Measurements from ENCODE around the gene FLOT1. TPM values are rescaled to one million over a fixed set of nuclear protein-coding genes. Genes with fewer than 3 reads are reported as not detected.

FLOT1 gene
- polyA plus RNA-seq, 1 donor (not counting 4 experiments of a cell fraction or from before 2014, with no cell fraction given): 21.6 TPM

GRCh38 chr6:30679765-30680535 is 62.5 kb downstream of the FLOT1 start:
- Histone ChIP-seq H4K20me1 (ENCODE audit: control insufficient read depth, extremely low read depth, insufficient read depth, low read length) (peaks cover 32% of the 10 kb centered on the region), H3K27me3 (ENCODE audit: control insufficient read depth, extremely low read depth, insufficient read depth, low read length) (no peaks in the 10 kb centered on the region), H3K4me2 (ENCODE audit: control insufficient read depth, extremely low read depth, insufficient read depth, low read depth, low read length) (peak overlapping the region; percentile 82), H3K36me3 (ENCODE audit: control insufficient read depth in 2 of 2, extremely low read depth in 1 of 2, insufficient read depth in 2 of 2, low read length in 2 of 2) (peaks cover 26 to 57% of the 10 kb centered on the region in 2 experiments), H3K4me1 (ENCODE audit: control insufficient read depth, extremely low read depth, insufficient read depth, low read length) (peaks cover 29% of the 10 kb centered on the region), H3K9me3 (ENCODE audit: control insufficient read depth, low read depth, low read length) (no peaks in the 10 kb centered on the region), H3K27ac (ENCODE audit: control insufficient read depth, insufficient read depth, low read length) (peak overlapping the region; percentile 3), H2AFZ (ENCODE audit: control insufficient read depth, low read length) (no peak overlapping the region), H3K9me1 (ENCODE audit: control insufficient read depth, extremely low read depth, insufficient read depth, low read length) (no peaks in the 10 kb centered on the region), H3K9ac (ENCODE audit: control insufficient read depth, extremely low read depth, insufficient read depth, low read length) (peak overlapping the region; percentile 5), H3K79me2 (ENCODE audit: control insufficient read depth, insufficient read depth, low read length) (peaks cover 66% of the 10 kb centered on the region), H3K4me3 (ENCODE audit: control insufficient read depth in 2 of 3, extremely low read depth in 1 of 3, insufficient read depth in 2 of 3, low read depth in 1 of 3, low read length in 3 of 3) (peak overlapping the region; percentile 7 to 61 (median 49))
- FAIRE-seq (no peak), DNase-seq (ENCODE audit: low read depth, low spot score) (no peak)
- dilution Hi-C loops (cut with MboI; ENCODE audit: extremely low pct_ligation_motif_present, low sequenced_read_pairs): no loop called here
- TF ChIP-seq EZH2 (IDR thresholded peaks at IDR 0.05; ENCODE audit: low read length): no peak
- no peak for TF ChIP-seq CTCF (optimal IDR thresholded peaks at IDR 0.05 in 1 of 3, IDR thresholded peaks at IDR 0.05 in 1 of 3, conservative IDR thresholded peaks at IDR 0.05 in 1 of 3; ENCODE audit: extremely low read depth in 1 of 3, insufficient read depth in 2 of 3, low read length in 3 of 3)

GRCh38 chr6:30678964-30679726 is 63.3 kb downstream of the FLOT1 start:
- no peak for FAIRE-seq
- Histone ChIP-seq H3K27ac (ENCODE audit: control insufficient read depth, insufficient read depth, low read length) (peak overlapping the region; percentile 3), H3K27me3 (ENCODE audit: control insufficient read depth, extremely low read depth, insufficient read depth, low read length) (no peaks in the 10 kb centered on the region), H3K4me3 (ENCODE audit: control insufficient read depth in 2 of 3, extremely low read depth in 1 of 3, insufficient read depth in 2 of 3, low read depth in 1 of 3, low read length in 3 of 3) (peak overlapping the region in 2 of 3 experiments; percentile 49 to 61), H2AFZ (ENCODE audit: control insufficient read depth, low read length) (no peak overlapping the region), H3K79me2 (ENCODE audit: control insufficient read depth, insufficient read depth, low read length) (peaks cover 57% of the 10 kb centered on the region), H3K9ac (ENCODE audit: control insufficient read depth, extremely low read depth, insufficient read depth, low read length) (peak overlapping the region; percentile 5), H3K9me1 (ENCODE audit: control insufficient read depth, extremely low read depth, insufficient read depth, low read length) (no peaks in the 10 kb centered on the region), H3K36me3 (ENCODE audit: control insufficient read depth in 2 of 2, extremely low read depth in 1 of 2, insufficient read depth in 2 of 2, low read length in 2 of 2) (peaks cover 25 to 52% of the 10 kb centered on the region in 2 experiments), H3K4me2 (ENCODE audit: control insufficient read depth, extremely low read depth, insufficient read depth, low read depth, low read length) (peak overlapping the region; percentile 82), H4K20me1 (ENCODE audit: control insufficient read depth, extremely low read depth, insufficient read depth, low read length) (peaks cover 32% of the 10 kb centered on the region), H3K9me3 (ENCODE audit: control insufficient read depth, low read depth, low read length) (no peaks in the 10 kb centered on the region), H3K4me1 (ENCODE audit: control insufficient read depth, extremely low read depth, insufficient read depth, low read length) (peaks cover 29% of the 10 kb centered on the region)
- dilution Hi-C loops (cut with MboI; ENCODE audit: extremely low pct_ligation_motif_present, low sequenced_read_pairs): no loop called here
- no peak for DNase-seq (ENCODE audit: low read depth, low spot score)
- TF ChIP-seq EZH2 (IDR thresholded peaks at IDR 0.05; ENCODE audit: low read length): no peak
- TF ChIP-seq CTCF (optimal IDR thresholded peaks at IDR 0.05 in 1 of 3, IDR thresholded peaks at IDR 0.05 in 1 of 3, conservative IDR thresholded peaks at IDR 0.05 in 1 of 3; ENCODE audit: extremely low read depth in 1 of 3, insufficient read depth in 2 of 3, low read length in 3 of 3): peak in 2 of 3 experiments; percentile 83 to 96

Small RNAs within 50 kb of the gene (small RNA-seq; reads per million reads assigned to genes)
- gene RF00019 (ENCODE audit: insufficient read length in 3 of 3, low read depth in 3 of 3, low replicate concordance in 1 of 3): 0 reads per million in 3 experiments
- 0 reads per million in 3 experiments for gene RN7SL353P (ENCODE audit: insufficient read length in 3 of 3, low read depth in 3 of 3, low replicate concordance in 1 of 3)

Other genes with a start within 250 kb of the FLOT1 start
- gene GNL1, start 186.2 kb downstream of the FLOT1 start, polyA plus RNA-seq: 28.7 to 48.2 TPM (median 39.5 TPM) in 3 replicates
- 5.4 to 6.4 TPM (median 6.1 TPM) in 3 replicates for gene PRR3, start 185.4 kb downstream of the FLOT1 start, polyA plus RNA-seq
- gene ABCF1, start 171.2 kb downstream of the FLOT1 start, polyA plus RNA-seq: 22.6 to 67.1 TPM (median 30.0 TPM) in 3 replicates
- 25.3 to 36.6 TPM (median 30.0 TPM) in 3 replicates for gene PPP1R10, start 125.4 kb downstream of the FLOT1 start, polyA plus RNA-seq
- 55.0 to 74.6 TPM (median 59.8 TPM) in 3 replicates for gene MRPS18B, start 124.8 kb downstream of the FLOT1 start, polyA plus RNA-seq
- 3.8 to 6.0 TPM (median 5.4 TPM) in 3 replicates for gene ATAT1, start 115.8 kb downstream of the FLOT1 start, polyA plus RNA-seq
- 6.7 to 8.7 TPM (median 7.8 TPM) in 3 replicates for gene C6orf136, start 95.6 kb downstream of the FLOT1 start, polyA plus RNA-seq
- 27.9 to 36.4 TPM (median 34.2 TPM) in 3 replicates for gene DHX16, start 69.7 kb downstream of the FLOT1 start, polyA plus RNA-seq
- 87.0 to 114 TPM (median 88.9 TPM) in 3 replicates for gene PPP1R18, start 56.0 kb downstream of the FLOT1 start, polyA plus RNA-seq
- gene NRM, start 51.7 kb downstream of the FLOT1 start, polyA plus RNA-seq: 2.7 to 17.8 TPM (median 7.0 TPM) in 3 replicates
- gene MDC1, start 25.4 kb downstream of the FLOT1 start, polyA plus RNA-seq: 4.2 to 10.0 TPM (median 6.9 TPM) in 3 replicates
- gene TUBB, start 22.3 kb downstream of the FLOT1 start, polyA plus RNA-seq: 1,010 to 1,517 TPM (median 1,159 TPM) in 3 replicates
- 171 to 289 TPM (median 277 TPM) in 3 replicates for gene IER3, start 1.9 kb upstream of the FLOT1 start, polyA plus RNA-seq
- 104 to 178 TPM (median 152 TPM) in 3 replicates for gene DDR1, start 141.8 kb upstream of the FLOT1 start, polyA plus RNA-seq
- gene GTF2H4, start 165.5 kb upstream of the FLOT1 start, polyA plus RNA-seq: 34.2 to 44.0 TPM (median 38.7 TPM) in 3 replicates
- 12.8 to 14.3 TPM (median 13.8 TPM) in 3 replicates for gene VARS2, start 171.6 kb upstream of the FLOT1 start, polyA plus RNA-seq
- gene SFTA2, start 189.5 kb upstream of the FLOT1 start, polyA plus RNA-seq: not detected in 3 replicates
- 0.05 TPM in 1 of 3 replicates, not detected in the others for gene MUCL3, start 198.3 kb upstream of the FLOT1 start, polyA plus RNA-seq
- not detected in 3 replicates for gene MUC21, start 241.0 kb upstream of the FLOT1 start, polyA plus RNA-seq

Measured in keratinocyte (primary cell).